GM13976 (cell line): Measurements from ENCODE around the gene ATP2B1.

Experiments
- DNase-seq: peaks from one replicate; pipeline ENCODE4 v3.0.0; 2012; ENCODE audit warnings: low spot score
- CTCF ChIP-seq: IDR thresholded peaks from 2 replicates; pipeline ENCODE4 v1.5.1; 2012; ENCODE audit warnings: borderline replicate concordance, mild to moderate bottlenecking; ENCODE audit not compliant: insufficient read depth; ENCODE audit errors: extremely low read depth, missing control alignments, control extremely low read depth
- in situ Hi-C: fragments of 300-500 bp; cut with MboI; formaldehyde crosslinking; loops from one replicate; pipeline ENCODE4 v1.12.0; 2022; ENCODE audit warnings: low sequenced_read_pairs, mixed read lengths, inconsistent platforms; ENCODE audit not compliant: unreplicated experiment

Gene ATP2B1

GRCh38 chr12:89566615-89567014 is 142.0 kb downstream of the ATP2B1 start:
- in situ Hi-C loops: no loop called here
- DNase-seq: peak; percentile 26
- no peak for TF ChIP-seq CTCF

- in situ Hi-C loops: no loop called here
- TF ChIP-seq CTCF: no peak
- DNase-seq: no peak
Measured at GRCh38 chr12:89565002-89565401, 143.6 kb downstream of the ATP2B1 start.

- in situ Hi-C loops: no loop called here
- DNase-seq: no peak
- TF ChIP-seq CTCF: no peak
Measured at GRCh38 chr12:89559753-89560152, 148.9 kb downstream of the ATP2B1 start.

- no peak for DNase-seq
- in situ Hi-C loops: no loop called here
- no peak for TF ChIP-seq CTCF
Measured at GRCh38 chr12:89556976-89557375, 151.7 kb downstream of the ATP2B1 start.

GRCh38 chr12:89552376-89552775 is 156.3 kb downstream of the ATP2B1 start:
- no peak for TF ChIP-seq CTCF
- DNase-seq: no peak
- in situ Hi-C loops: no loop called here

GRCh38 chr12:89551747-89552146 is 156.9 kb downstream of the ATP2B1 start:
- no peak for DNase-seq
- in situ Hi-C loops: no loop called here
- TF ChIP-seq CTCF: no peak

GRCh38 chr12:89547101-89547500 is 161.5 kb downstream of the ATP2B1 start:
- in situ Hi-C loops: loop anchor here (25.0 kb wide), 2 partner anchors 715 to 1365 kb away; no protein-coding TSS in a partner anchor
- no peak for TF ChIP-seq CTCF
- no peak for DNase-seq
